ENCODE results near the gene DOCK4.

The DOCK4 gene

GRCh38 chr7:112103246-112103645, 103.0 kb downstream of the DOCK4 start:
- no peak for DNase-seq

- no peak for DNase-seq
These were observed 104.9 kb downstream of the DOCK4 start for GRCh38 chr7:112101201-112101846.

GRCh38 chr7:112097524-112097923, 108.7 kb downstream of the DOCK4 start:
- DNase-seq, result no peak

- DNase-seq, result no peak
These were observed 112.8 kb downstream of the DOCK4 start for GRCh38 chr7:112093409-112093808.

GRCh38 chr7:112092709-112093395, 113.3 kb downstream of the DOCK4 start:
- no peak for DNase-seq

- no peak for DNase-seq
These were observed 113.9 kb downstream of the DOCK4 start for GRCh38 chr7:112092306-112092705.

GRCh38 chr7:112091768-112092167, 114.4 kb downstream of the DOCK4 start:
- DNase-seq, result no peak

- peak; percentile 32 for DNase-seq
These were observed 116.6 kb downstream of the DOCK4 start for GRCh38 chr7:112089551-112089950.

- DNase-seq, result no peak
These were observed 117.6 kb downstream of the DOCK4 start for GRCh38 chr7:112088484-112089016.

- no peak for DNase-seq
These were observed 119.5 kb downstream of the DOCK4 start for GRCh38 chr7:112086496-112087254.

GRCh38 chr7:112084520-112084971, 121.7 kb downstream of the DOCK4 start:
- DNase-seq, result peak; percentile 21

GRCh38 chr7:112083776-112084355, 122.3 kb downstream of the DOCK4 start:
- no peak for DNase-seq

GRCh38 chr7:112082306-112082705, 123.9 kb downstream of the DOCK4 start:
- DNase-seq, result no peak

- DNase-seq, result peak; percentile 68
These were observed 124.4 kb downstream of the DOCK4 start for GRCh38 chr7:112081778-112082177.

- DNase-seq, result peak; percentile 56
These were observed 125.2 kb downstream of the DOCK4 start for GRCh38 chr7:112080978-112081377.

GRCh38 chr7:112080441-112080840, 125.8 kb downstream of the DOCK4 start:
- peak; percentile 63 for DNase-seq

- DNase-seq, result no peak
These were observed 126.5 kb downstream of the DOCK4 start for GRCh38 chr7:112079673-112080072.

GRCh38 chr7:112079122-112079521, 127.1 kb downstream of the DOCK4 start:
- DNase-seq, result no peak

GRCh38 chr7:112076324-112076723, 129.9 kb downstream of the DOCK4 start:
- no peak for DNase-seq

- DNase-seq, result no peak
These were observed 131.7 kb downstream of the DOCK4 start for GRCh38 chr7:112074464-112074863.

- no peak for DNase-seq
These were observed 132.7 kb downstream of the DOCK4 start for GRCh38 chr7:112073530-112073929.

- DNase-seq, result no peak
These were observed 133.5 kb downstream of the DOCK4 start for GRCh38 chr7:112072541-112073245.

- no peak for DNase-seq
These were observed 134.3 kb downstream of the DOCK4 start for GRCh38 chr7:112071856-112072255.
